Caco-2 (cell line): ENCODE measurements around the gene SYMPK. TPM values are rescaled to one million over a fixed set of nuclear protein-coding genes. Genes with fewer than 3 reads are reported as not detected.

Experiments used
- BruUV-seq: library from RNA; stranded (reverse); fragments of 400-500 nt; replicated peaks from 2 replicates; lab custom pipeline; 2021; lab: Mats Ljungman, UMichigan
- CTCF ChIA-PET: fragments of 300-600 bp; sonication (Branson Sonifier 250); formaldehyde crosslinking; loops from one replicate; lab custom pipeline; 2022; ENCODE audit warnings: antibody characterized with exemption; lab: Charles Lee
- POLR2A ChIA-PET: fragments of 300-600 bp; sonication (Branson Sonifier 250); formaldehyde crosslinking; loops from one replicate; lab custom pipeline; 2022; ENCODE audit warnings: antibody characterized with exemption; lab: Charles Lee
- DNase-seq, 2 experiments: peaks; one replicate each; pipeline versions ENCODE4 v3.0.0 to v3.0.0-alpha.2; 2020 to 2022
- H3K27me3 ChIP-seq: replicated peaks from 2 replicates; pipeline ENCODE4 v1.6.0; 2011; ENCODE audit warnings: low read length; ENCODE audit not compliant: control insufficient read depth, insufficient read depth
- H3K36me3 ChIP-seq: 2 replicates; pipeline ENCODE4 v1.5.1; 2011; ENCODE audit warnings: low read length; ENCODE audit not compliant: control insufficient read depth, insufficient read depth
- H3K4me1 ChIP-seq: fragments of 250-450 bp; sonication (Bioruptor Pico); 2 replicates; pipeline ENCODE4 v1.5.1; 2020; ENCODE audit warnings: mild to moderate bottlenecking
- H3K4me3 ChIP-seq: 2 replicates; pipeline ENCODE4 v1.5.1; 2011; ENCODE audit warnings: low read depth, mild to moderate bottlenecking, control low read depth, low read length
- H3K9me3 ChIP-seq: fragments of 250-450 bp; sonication (Bioruptor Pico); 2 replicates; pipeline ENCODE4 v1.5.1; 2020; ENCODE audit warnings: mild to moderate bottlenecking, moderate library complexity
- H3K27ac Mint-ChIP-seq: one replicate; pipeline ENCODE4 v1.8.0; 2022; ENCODE audit warnings: mixed read lengths; ENCODE audit not compliant: unreplicated experiment
- H3K27me3 Mint-ChIP-seq: one replicate; pipeline ENCODE4 v1.8.0; 2022; ENCODE audit warnings: mixed read lengths; ENCODE audit not compliant: insufficient read depth, unreplicated experiment
- H3K36me3 Mint-ChIP-seq: one replicate; pipeline ENCODE4 v1.8.0; 2022; ENCODE audit warnings: mild to moderate bottlenecking, mixed read lengths; ENCODE audit not compliant: insufficient read depth, unreplicated experiment
- H3K4me1 Mint-ChIP-seq: one replicate; pipeline ENCODE4 v1.8.0; 2022; ENCODE audit warnings: low read depth, mixed read lengths; ENCODE audit not compliant: unreplicated experiment
- H3K4me3 Mint-ChIP-seq: one replicate; pipeline ENCODE4 v1.8.0; 2022; ENCODE audit warnings: mild to moderate bottlenecking, moderate library complexity, mixed read lengths; ENCODE audit not compliant: unreplicated experiment
- H3K9me3 Mint-ChIP-seq: one replicate; pipeline ENCODE4 v1.8.0; 2022; ENCODE audit warnings: mixed read lengths; ENCODE audit not compliant: unreplicated experiment
- CTCF ChIP-seq, 2 experiments: fragments of 200-600 bp in 1 of 2; IDR thresholded peaks; 1 replicate in 1 of 2; 2 replicates in 1 of 2; pipeline versions ENCODE4 v1.5.1 to v1.8.0; 2011 to 2022; ENCODE audit warnings: antibody characterized with exemption in 1 of 2, control low read depth in 1 of 2, inconsistent platforms in 1 of 2, low read depth in 1 of 2, low read length in 1 of 2, mild to moderate bottlenecking in 1 of 2, moderate library complexity in 1 of 2; ENCODE audit not compliant: insufficient read depth in 1 of 2, severe bottlenecking in 1 of 2, unreplicated experiment in 1 of 2
- intact Hi-C: fragments of 100-400 bp; cut with micrococcal nuclease; formaldehyde crosslinking; loops from one replicate; pipeline ENCODE4 v1.10.0; 2022; ENCODE audit not compliant: unreplicated experiment
- total RNA-seq: library from RNA; stranded (reverse); gene quantifications from 2 replicates; pipeline ENCODE4 v1.2.3, GENCODE V29; 2022

Gene SYMPK
- total RNA-seq, 1 experiment from 2014 or later = 81.8 TPM

DNA sequence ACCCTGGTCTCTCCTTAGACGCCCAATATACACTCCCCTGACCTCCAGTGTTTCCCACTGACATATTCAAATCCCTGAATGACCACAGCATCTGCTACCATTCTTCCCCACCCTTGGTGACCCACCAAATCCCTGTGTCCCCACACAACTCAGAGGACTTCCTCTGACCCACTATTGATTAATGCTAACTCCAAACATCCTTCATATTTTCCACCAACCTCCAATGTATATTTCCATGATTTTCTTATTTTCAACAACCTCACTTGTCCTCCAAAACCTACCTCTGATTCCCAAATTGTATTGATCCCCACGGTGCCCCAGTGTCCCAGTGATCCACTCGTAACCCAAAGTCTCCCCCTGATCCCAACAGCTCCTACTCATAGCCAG, 69.8 kb downstream of the SYMPK start:
- Mint-ChIP-seq H3K27ac (peak overlapping the region; percentile 77), H3K36me3 (peaks cover 49% of the 10 kb centered on the region), H3K4me1 (peaks cover 23% of the 10 kb centered on the region), H3K4me3 (peak overlapping the region; percentile 67), H3K27me3 (no peaks in the 10 kb centered on the region), H3K9me3 (no peaks in the 10 kb centered on the region)
- Histone ChIP-seq H3K9me3 (no peaks in the 10 kb centered on the region), H3K4me3 (0 out of 2 replicates have a peak overlapping the region, but pooled peaks have one; percentile 5), H3K4me1 (peaks cover 3% of the 10 kb centered on the region; the same call in 1 of the 2 replicates), H3K36me3 (peaks cover 3% of the 10 kb centered on the region; the same call in 1 of the 2 replicates), H3K27me3 (no peaks in the 10 kb centered on the region)
- no TSS peak for BruUV-seq
- ChIA-PET CTCF (interaction anchor here (0.6 to 1.7 kb wide), 8 partner anchors 10 to 284 kb away, joined by 3 to 33 read pairs (median 8); partner anchors contain the start of genes DMPK, SIX5 and SYMPK), POLR2A (interaction anchor here (0.6 to 1.3 kb wide), 9 partner anchors 8 to 381 kb away, joined by 3 to 22 read pairs (median 4); partner anchors contain the start of genes DMPK, QPCTL, SIX5 and SYMPK)
- DNase-seq = no peak
- TF ChIP-seq CTCF (IDR thresholded peaks at IDR 0.05; ENCODE audit: insufficient read depth in 1 of 2, low read depth in 1 of 2, low read length in 1 of 2, severe bottlenecking in 1 of 2, unreplicated experiment in 1 of 2) = no peak
- intact Hi-C loops = no loop called here

GRCh38 chr19:45792470-45793177, 70.3 kb downstream of the SYMPK start, which contains the start of gene DMWD:
DMWD (minus strand) TSS chr19:45792845; CDS start chr19:45792756, 89 bp downstream.
- no peak for TF ChIP-seq CTCF (IDR thresholded peaks at IDR 0.05; ENCODE audit: insufficient read depth in 1 of 2, low read depth in 1 of 2, low read length in 1 of 2, severe bottlenecking in 1 of 2, unreplicated experiment in 1 of 2)
- Histone ChIP-seq H3K4me3 (peak within 1 kb of the TSS; percentile 76), H3K9me3 (no peaks in the 10 kb centered on the region), H3K36me3 (peaks cover 4% of the 10 kb centered on the region; the same call in 1 of the 2 replicates), H3K4me1 (peaks cover 3% of the 10 kb centered on the region; the same call in 1 of the 2 replicates), H3K27me3 (no peaks in the 10 kb centered on the region)
- peak within 1 kb of the TSS; percentile 79 for H3K27ac Mint-ChIP-seq
- H3K4me3 Mint-ChIP-seq = peak within 1 kb of the TSS; percentile 92
- CTCF ChIA-PET = interaction anchor here (0.6 to 1.7 kb wide), 8 partner anchors 10 to 285 kb away, joined by 3 to 33 read pairs (median 8); partner anchors contain the start of genes DMPK, SIX5 and SYMPK
- H3K36me3 Mint-ChIP-seq = peaks cover 54% of the 10 kb centered on the region
- H3K27me3 Mint-ChIP-seq = no peaks in the 10 kb centered on the region
- intact Hi-C loops = no loop called here
- no peaks in the 10 kb centered on the region for H3K9me3 Mint-ChIP-seq
- POLR2A ChIA-PET = interaction anchor here (0.6 to 1.3 kb wide), 9 partner anchors 9 to 381 kb away, joined by 3 to 22 read pairs (median 4); partner anchors contain the start of genes DMPK, QPCTL, SIX5 and SYMPK
- no TSS peak for BruUV-seq
- H3K4me1 Mint-ChIP-seq = peaks cover 23% of the 10 kb centered on the region
- DNase-seq = peak; percentile 100

GRCh38 chr19:45791744-45792469, 71.0 kb downstream of the SYMPK start:
- POLR2A ChIA-PET = interaction anchor here (1.0 to 1.3 kb wide), 2 partner anchors 17 to 75 kb away, joined by 3 read pairs; no protein-coding TSS in a partner anchor
- H3K27me3 Mint-ChIP-seq = no peaks in the 10 kb centered on the region
- H3K4me1 ChIP-seq = peaks cover 3% of the 10 kb centered on the region; the same call in 1 of the 2 replicates
- no peak for TF ChIP-seq CTCF (IDR thresholded peaks at IDR 0.05; ENCODE audit: insufficient read depth in 1 of 2, low read depth in 1 of 2, low read length in 1 of 2, severe bottlenecking in 1 of 2, unreplicated experiment in 1 of 2)
- BruUV-seq = TSS peak; percentile 29
- no peaks in the 10 kb centered on the region for H3K9me3 ChIP-seq
- H3K4me3 ChIP-seq = peak overlapping the region; percentile 76
- peaks cover 23% of the 10 kb centered on the region for H3K4me1 Mint-ChIP-seq
- CTCF ChIA-PET = interaction anchor here (1.0 to 1.7 kb wide), 4 partner anchors 13 to 25 kb away, joined by 3 to 33 read pairs (median 10); partner anchors contain the start of gene SIX5
- H3K27me3 ChIP-seq = no peaks in the 10 kb centered on the region
- H3K4me3 Mint-ChIP-seq = peak overlapping the region; percentile 92
- H3K36me3 ChIP-seq = peaks cover 4% of the 10 kb centered on the region; the same call in 1 of the 2 replicates
- no peaks in the 10 kb centered on the region for H3K9me3 Mint-ChIP-seq
- H3K27ac Mint-ChIP-seq = peak overlapping the region; percentile 79
- peaks cover 56% of the 10 kb centered on the region for H3K36me3 Mint-ChIP-seq
- intact Hi-C loops = no loop called here
- no peak for DNase-seq
